MCF 10A (cell line): ENCODE results near the gene ZNF30. TPM values are rescaled to one million over a fixed set of nuclear protein-coding genes. Genes with fewer than 3 reads are reported as not detected.

ENCODE experiments used
- BruUV-seq: library from RNA; stranded (reverse); fragments of 400-500 nt; replicated peaks from 2 replicates; lab custom pipeline; 2021; lab: Mats Ljungman, UMichigan
- CTCF ChIA-PET: fragments of 300-600 bp; sonication (Branson Sonifier 250); formaldehyde crosslinking; extraction: SDS; loops from one replicate; lab custom pipeline; 2021; ENCODE audit warnings: antibody characterized with exemption, inconsistent platforms; lab: Yijun Ruan, JAX
- POLR2A ChIA-PET: fragments of 300-600, 350-650 bp; sonication (Branson Sonifier 250); formaldehyde crosslinking; extraction: SDS; loops from one replicate; lab custom pipeline; 2020; ENCODE audit warnings: antibody characterized with exemption, inconsistent platforms; lab: Yijun Ruan, JAX
- DNase-seq: peaks from one replicate; pipeline ENCODE4 v3.0.0-alpha.2; 2018; ENCODE audit not compliant: unreplicated experiment
- H3K27ac Mint-ChIP-seq: one replicate; pipeline ENCODE4 v1.8.0; 2022; ENCODE audit warnings: mild to moderate bottlenecking, low read depth, mixed read lengths; ENCODE audit not compliant: unreplicated experiment
- H3K27me3 Mint-ChIP-seq: one replicate; pipeline ENCODE4 v1.8.0; 2022; ENCODE audit warnings: mixed read lengths; ENCODE audit not compliant: insufficient read depth, unreplicated experiment
- H3K36me3 Mint-ChIP-seq: one replicate; pipeline ENCODE4 v1.8.0; 2022; ENCODE audit warnings: mild to moderate bottlenecking, moderate library complexity, mixed read lengths; ENCODE audit not compliant: insufficient read depth, unreplicated experiment
- H3K4me1 Mint-ChIP-seq: one replicate; pipeline ENCODE4 v1.8.0; 2022; ENCODE audit warnings: mixed read lengths; ENCODE audit not compliant: insufficient read depth, unreplicated experiment
- H3K4me3 Mint-ChIP-seq: one replicate; pipeline ENCODE4 v1.8.0; 2022; ENCODE audit warnings: mild to moderate bottlenecking, moderate library complexity, mixed read lengths; ENCODE audit not compliant: unreplicated experiment
- H3K9me3 Mint-ChIP-seq: one replicate; pipeline ENCODE4 v1.8.0; 2022; ENCODE audit warnings: mixed read lengths; ENCODE audit not compliant: unreplicated experiment
- CTCF ChIP-seq: fragments of 200-600 bp; IDR thresholded peaks from one replicate; pipeline ENCODE4 v1.8.0; 2022; ENCODE audit warnings: antibody characterized with exemption, mild to moderate bottlenecking; ENCODE audit not compliant: unreplicated experiment
- intact Hi-C: fragments of 100-400 bp; cut with micrococcal nuclease; formaldehyde crosslinking; loops from 2 replicates; pipeline ENCODE4 v1.14.1; 2022
- total RNA-seq: library from RNA; stranded (reverse); gene quantifications from 2 replicates; pipeline ENCODE4 v1.2.3, GENCODE V29; 2022

The ZNF30 gene
- total RNA-seq, 1 experiment from 2014 or later = 4.0 TPM

GRCh38 chr19:34881982-34882381, 44.7 kb upstream of the ZNF30 start:
- no peaks in the 10 kb centered on the region for H3K36me3 Mint-ChIP-seq
- DNase-seq = peak; percentile 3
- intact Hi-C loops = no loop called here
- ChIA-PET CTCF (no interaction called here), POLR2A (no interaction called here)
- H3K4me1 Mint-ChIP-seq = no peaks in the 10 kb centered on the region
- H3K4me3 Mint-ChIP-seq = no peak overlapping the region
- no peak for TF ChIP-seq CTCF
- BruUV-seq = no TSS peak
- H3K9me3 Mint-ChIP-seq = peaks cover 34% of the 10 kb centered on the region
- no peaks in the 10 kb centered on the region for H3K27me3 Mint-ChIP-seq
- H3K27ac Mint-ChIP-seq = no peak overlapping the region

- ChIA-PET CTCF (no interaction called here), POLR2A (no interaction called here)
- DNase-seq = no peak
- H3K4me1 Mint-ChIP-seq = no peaks in the 10 kb centered on the region
- H3K27me3 Mint-ChIP-seq = no peaks in the 10 kb centered on the region
- H3K36me3 Mint-ChIP-seq = no peaks in the 10 kb centered on the region
- no peak for TF ChIP-seq CTCF
- intact Hi-C loops = no loop called here
- BruUV-seq = no TSS peak
- no peak overlapping the region for H3K27ac Mint-ChIP-seq
- peaks cover 44% of the 10 kb centered on the region for H3K9me3 Mint-ChIP-seq
- no peak overlapping the region for H3K4me3 Mint-ChIP-seq
These were observed 38.6 kb upstream of the ZNF30 start for GRCh38 chr19:34888091-34888490.

GRCh38 chr19:34900245-34900644, 26.5 kb upstream of the ZNF30 start:
- POLR2A ChIA-PET = no interaction called here
- no peak for TF ChIP-seq CTCF
- peaks cover 3% of the 10 kb centered on the region for H3K9me3 Mint-ChIP-seq
- intact Hi-C loops = no loop called here
- H3K4me1 Mint-ChIP-seq = no peaks in the 10 kb centered on the region
- no peaks in the 10 kb centered on the region for H3K36me3 Mint-ChIP-seq
- no peak overlapping the region for H3K4me3 Mint-ChIP-seq
- H3K27ac Mint-ChIP-seq = no peak overlapping the region
- BruUV-seq = no TSS peak
- no peak for DNase-seq
- CTCF ChIA-PET = no interaction called here
- H3K27me3 Mint-ChIP-seq = no peaks in the 10 kb centered on the region

- Mint-ChIP-seq H3K27ac (no peak overlapping the region), H3K36me3 (peaks cover 5% of the 10 kb centered on the region), H3K4me3 (no peak overlapping the region), H3K4me1 (no peaks in the 10 kb centered on the region), H3K9me3 (peaks cover 17% of the 10 kb centered on the region), H3K27me3 (no peaks in the 10 kb centered on the region)
- no peak for DNase-seq
- ChIA-PET POLR2A (interaction anchor here (0.6 kb wide), 1 partner anchor 377 kb away, joined by 3 read pairs; the partner anchor contains the start of gene HAMP), CTCF (interaction anchor here (0.9 kb wide), 1 partner anchor 69 kb away, joined by 3 read pairs; no protein-coding TSS in a partner anchor)
- intact Hi-C loops = no loop called here
- no TSS peak for BruUV-seq
- no peak for TF ChIP-seq CTCF
These were observed 21.8 kb upstream of the ZNF30 start for GRCh38 chr19:34904664-34905527.
